ENCODE measurements around the gene ISLR2.

The ISLR2 gene

DNA sequence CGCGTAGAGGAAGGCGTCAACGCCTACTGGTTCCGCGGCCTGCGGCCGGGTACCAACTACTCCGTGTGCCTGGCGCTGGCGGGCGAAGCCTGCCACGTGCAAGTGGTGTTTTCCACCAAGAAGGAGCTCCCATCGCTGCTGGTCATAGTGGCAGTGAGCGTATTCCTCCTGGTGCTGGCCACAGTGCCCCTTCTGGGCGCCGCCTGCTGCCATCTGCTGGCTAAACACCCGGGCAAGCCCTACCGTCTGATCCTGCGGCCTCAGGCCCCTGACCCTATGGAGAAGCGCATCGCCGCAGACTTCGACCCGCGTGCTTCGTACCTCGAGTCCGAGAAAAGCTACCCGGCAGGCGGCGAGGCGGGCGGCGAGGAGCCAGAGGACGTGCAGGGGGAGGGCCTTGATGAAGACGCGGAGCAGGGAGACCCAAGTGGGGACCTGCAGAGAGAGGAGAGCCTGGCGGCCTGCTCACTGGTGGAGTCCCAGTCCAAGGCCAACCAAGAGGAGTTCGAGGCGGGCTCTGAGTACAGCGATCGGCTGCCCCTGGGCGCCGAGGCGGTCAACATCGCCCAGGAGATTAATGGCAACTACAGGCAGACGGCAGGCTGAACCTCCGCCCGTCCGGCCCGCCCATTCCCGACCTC, 4.1 kb downstream of the ISLR2 start:
- no peak overlapping the region for H3K4me3 ChIP-seq (ENCODE audit: control insufficient read depth, low read depth, low read length)
- peak; percentile 57 for TF ChIP-seq CTCF (IDR thresholded peaks at IDR 0.05; ENCODE audit: control insufficient read depth, insufficient read depth, low read depth, low read length, missing control alignments)
- no peak for DNase-seq (ENCODE audit: low read depth)

DNA sequence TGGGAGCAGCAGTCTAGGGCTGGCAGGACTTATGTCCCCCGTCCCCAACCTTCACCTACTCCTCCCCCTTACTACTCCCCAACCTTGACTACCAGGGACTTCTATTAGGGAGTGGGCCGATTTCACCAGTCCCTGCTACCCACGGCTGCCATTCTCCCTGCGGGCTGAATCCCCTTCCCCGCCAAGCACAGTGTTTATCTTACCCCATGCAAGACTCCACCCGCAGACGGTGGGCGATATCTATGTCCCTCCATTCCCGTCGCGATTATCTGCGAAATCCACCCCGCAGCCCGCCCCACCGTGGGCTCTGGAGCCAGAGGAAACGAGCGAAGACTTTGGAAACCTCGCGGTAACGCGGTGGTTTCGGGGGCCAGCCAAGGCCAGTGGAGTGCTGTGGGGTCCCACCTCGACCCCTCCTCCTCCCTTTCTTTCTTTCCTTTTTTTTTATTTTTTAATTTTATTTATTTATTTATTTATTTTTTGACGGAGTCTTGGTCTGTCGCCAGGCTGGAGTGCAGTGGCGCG, 4.7 kb downstream of the ISLR2 start:
- TF ChIP-seq CTCF (IDR thresholded peaks at IDR 0.05; ENCODE audit: control insufficient read depth, insufficient read depth, low read depth, low read length, missing control alignments): no peak
- DNase-seq (ENCODE audit: low read depth): no peak
- H3K4me3 ChIP-seq (ENCODE audit: control insufficient read depth, low read depth, low read length): no peak overlapping the region

GRCh38 chr15:74136540-74136813, 6.1 kb downstream of the ISLR2 start:
- TF ChIP-seq CTCF (IDR thresholded peaks at IDR 0.05; ENCODE audit: control insufficient read depth, insufficient read depth, low read depth, low read length, missing control alignments): no peak
- H3K4me3 ChIP-seq (ENCODE audit: control insufficient read depth, low read depth, low read length): peak overlapping the region; percentile 58
- DNase-seq (ENCODE audit: low read depth): no peak

DNA sequence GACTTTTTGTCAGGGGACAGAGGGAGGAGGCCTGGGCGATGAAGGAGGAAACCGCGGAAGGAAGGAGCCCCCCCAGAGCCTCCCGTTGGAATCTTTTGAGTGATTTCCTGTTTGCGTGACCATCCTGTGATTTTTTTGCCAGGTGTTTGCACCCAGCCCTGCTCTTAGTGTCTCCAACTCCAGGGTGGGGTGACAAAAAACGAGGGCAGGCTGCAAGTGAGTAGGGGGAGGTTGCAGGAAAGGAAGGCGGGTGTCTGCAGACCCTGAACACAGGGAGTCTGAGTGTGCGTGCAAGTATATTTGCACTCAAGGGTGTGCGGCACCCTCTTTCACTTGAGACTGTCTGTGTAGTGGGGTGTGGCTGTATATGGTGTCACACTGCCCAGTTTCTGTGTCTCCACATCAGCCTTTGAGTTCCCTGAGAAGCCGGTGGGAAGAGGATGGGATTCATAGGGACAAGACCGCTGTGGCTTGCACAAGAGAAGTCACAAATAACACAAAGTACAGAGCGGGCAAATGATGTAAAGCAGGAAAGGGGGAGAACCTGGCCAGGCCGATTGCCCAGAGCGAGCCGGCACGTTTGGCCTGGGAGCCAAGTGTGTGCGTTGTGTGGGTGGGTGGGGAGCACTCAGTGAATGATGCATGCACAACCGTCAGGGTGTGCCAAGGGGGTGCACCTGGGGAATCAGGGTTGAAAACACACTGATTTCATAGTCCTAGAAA, 6.6 kb downstream of the ISLR2 start:
- DNase-seq (ENCODE audit: low read depth): no peak
- no peak for TF ChIP-seq CTCF (IDR thresholded peaks at IDR 0.05; ENCODE audit: control insufficient read depth, insufficient read depth, low read depth, low read length, missing control alignments)
- peak overlapping the region; percentile 58 for H3K4me3 ChIP-seq (ENCODE audit: control insufficient read depth, low read depth, low read length)

DNA sequence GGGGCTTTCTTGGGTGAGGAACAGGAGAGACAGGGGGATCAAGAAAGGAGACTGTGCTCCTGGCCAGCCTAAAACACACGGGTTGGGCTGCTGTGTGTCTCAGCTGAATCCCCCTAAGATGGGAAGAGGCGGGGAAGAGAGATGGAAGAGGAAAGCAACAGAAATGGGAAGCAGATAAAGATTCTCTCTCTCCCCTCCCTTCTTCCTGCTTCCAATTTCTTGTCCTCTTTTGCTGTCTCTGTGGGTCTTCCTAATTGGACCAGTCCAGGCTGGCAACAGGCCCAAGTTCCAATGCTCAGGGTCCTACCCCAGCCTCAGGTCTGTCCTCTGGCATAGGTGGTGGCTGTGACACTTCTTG, 7.1 kb downstream of the ISLR2 start:
- DNase-seq (ENCODE audit: low read depth): no peak
- TF ChIP-seq CTCF (IDR thresholded peaks at IDR 0.05; ENCODE audit: control insufficient read depth, insufficient read depth, low read depth, low read length, missing control alignments): no peak
- H3K4me3 ChIP-seq (ENCODE audit: control insufficient read depth, low read depth, low read length): no peak overlapping the region

- no peak overlapping the region for H3K4me3 ChIP-seq (ENCODE audit: control insufficient read depth, low read depth, low read length)
- TF ChIP-seq CTCF (IDR thresholded peaks at IDR 0.05; ENCODE audit: control insufficient read depth, insufficient read depth, low read depth, low read length, missing control alignments): no peak
- DNase-seq (ENCODE audit: low read depth): no peak
Observed at GRCh38 chr15:74138642-74139041, 8.3 kb downstream of the ISLR2 start.

Measured in AG09309 (cell line).